Muscle of back (tissue), 11 donors: Measurements from ENCODE around the gene FANCC. TPM values are rescaled to one million over a fixed set of nuclear protein-coding genes. Genes with fewer than 3 reads are reported as not detected.
A peak's percentile ranks its signal among the peaks of the same experiment; 100 is the strongest.

Source experiments
- DNase-seq, 3 donors: peaks; one replicate each; pipeline versions ENCODE4 v3.0.0 to v3.0.0-alpha.2; 2013
- polyA plus RNA-seq, 10 donors: library from polyadenylated mRNA; unstranded; fragments of 120-200 nt; gene quantifications; one replicate each; pipeline ENCODE4 v1.2.1, GENCODE V29; 2013; ENCODE audit not compliant: insufficient read length in 10 of 10

FANCC gene
- polyA plus RNA-seq, 10 donors = 10.6 to 18.9 (median 15.4) TPM

GRCh38 chr9:95071450-95071849, 246.1 kb downstream of the FANCC start:
- no peak for DNase-seq

- no peak for DNase-seq
These were observed 246.9 kb downstream of the FANCC start for GRCh38 chr9:95070549-95071021.

- DNase-seq = no peak
These were observed 249.6 kb downstream of the FANCC start for GRCh38 chr9:95067897-95068296.

- no peak for DNase-seq
These were observed 250.5 kb downstream of the FANCC start for GRCh38 chr9:95067057-95067456.

DNA sequence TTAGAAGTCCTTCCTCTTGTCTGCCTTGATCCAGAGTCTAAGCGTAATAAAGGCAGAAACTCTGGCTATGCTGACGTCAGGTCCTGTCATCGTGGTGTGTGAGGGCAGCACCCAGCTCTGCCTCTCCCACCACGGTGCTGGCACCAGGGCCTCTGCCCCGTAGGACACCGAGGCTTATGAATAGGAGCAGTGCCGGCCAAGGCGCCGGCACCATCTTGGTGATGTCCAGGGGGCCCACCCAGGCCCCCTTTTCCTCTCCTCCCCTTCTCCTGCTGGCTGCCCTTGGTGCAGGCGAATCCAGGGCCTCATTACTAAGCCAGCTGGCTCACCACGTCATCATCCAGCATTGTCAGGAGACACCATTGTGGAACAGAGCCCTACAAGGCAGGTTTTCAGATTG, 252.3 kb downstream of the FANCC start:
- no peak for DNase-seq

DNA sequence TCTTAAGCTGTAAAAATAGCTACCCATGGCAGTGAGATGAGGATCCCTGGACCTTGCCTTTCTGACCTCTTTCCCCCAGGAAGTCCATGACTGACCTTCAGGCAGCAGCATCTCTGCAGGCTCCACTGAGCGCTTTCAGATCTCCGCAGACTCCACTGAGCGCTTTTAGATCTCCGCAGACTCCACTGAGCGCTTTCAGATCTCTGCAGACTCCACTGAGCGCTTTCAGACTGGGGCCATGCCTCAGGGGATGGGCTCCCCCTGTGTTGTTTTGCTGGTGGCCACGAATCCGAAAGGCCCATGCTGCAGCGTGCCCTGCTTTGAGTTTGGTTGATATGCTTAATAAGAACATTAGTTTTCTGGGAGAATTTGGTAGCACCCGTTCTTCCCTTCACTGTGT, 254.2 kb downstream of the FANCC start:
- no peak for DNase-seq

DNA sequence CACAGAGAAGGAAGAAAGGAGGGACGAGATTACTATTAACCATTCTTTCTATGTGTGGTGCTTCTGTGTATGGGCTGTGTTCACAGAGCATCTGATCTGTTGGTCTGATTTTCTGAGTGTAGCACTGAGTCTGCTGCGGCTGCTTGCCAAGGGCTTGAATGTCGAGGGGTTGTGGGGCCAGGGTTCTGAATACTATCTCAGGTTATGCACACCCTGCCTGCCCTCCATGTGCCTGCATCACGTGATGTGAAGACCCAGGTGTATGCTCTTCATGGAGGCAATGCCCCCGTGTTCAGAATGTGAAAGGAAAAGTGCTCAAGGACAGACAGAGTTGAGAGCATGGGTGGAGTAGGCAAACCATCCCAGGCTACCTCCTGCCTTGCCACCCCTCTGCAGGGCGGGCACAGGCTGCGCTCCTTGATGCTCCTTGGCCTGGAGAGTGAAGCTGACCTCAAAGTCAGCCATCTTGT, 254.9 kb downstream of the FANCC start:
- DNase-seq = no peak

GRCh38 chr9:95061916-95062595, 255.5 kb downstream of the FANCC start:
- DNase-seq = peak; percentile 51 to 73 (median 68)

GRCh38 chr9:95060916-95061315, 256.6 kb downstream of the FANCC start:
- no peak for DNase-seq

DNA sequence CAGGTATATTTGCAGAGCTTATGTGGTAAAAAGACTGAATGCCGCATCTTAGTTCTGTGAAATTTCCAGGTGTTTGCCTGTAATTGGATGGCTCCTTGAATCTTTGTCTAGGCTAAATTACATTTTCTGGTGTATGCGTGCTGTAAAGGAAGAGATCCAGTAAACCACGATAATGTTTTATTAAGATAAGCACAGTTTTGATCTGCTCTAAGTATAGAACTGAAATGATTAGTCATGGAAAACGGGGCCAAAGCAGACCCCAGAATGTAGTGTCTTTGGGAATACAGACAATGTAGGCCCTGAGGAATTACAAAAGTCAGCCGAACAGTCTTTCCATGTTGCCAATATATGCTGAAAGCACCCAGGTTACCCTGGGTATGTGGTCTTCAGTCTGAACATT, 257.3 kb downstream of the FANCC start:
- no peak for DNase-seq

GRCh38 chr9:95058795-95059386, 258.6 kb downstream of the FANCC start:
- no peak for DNase-seq

DNA sequence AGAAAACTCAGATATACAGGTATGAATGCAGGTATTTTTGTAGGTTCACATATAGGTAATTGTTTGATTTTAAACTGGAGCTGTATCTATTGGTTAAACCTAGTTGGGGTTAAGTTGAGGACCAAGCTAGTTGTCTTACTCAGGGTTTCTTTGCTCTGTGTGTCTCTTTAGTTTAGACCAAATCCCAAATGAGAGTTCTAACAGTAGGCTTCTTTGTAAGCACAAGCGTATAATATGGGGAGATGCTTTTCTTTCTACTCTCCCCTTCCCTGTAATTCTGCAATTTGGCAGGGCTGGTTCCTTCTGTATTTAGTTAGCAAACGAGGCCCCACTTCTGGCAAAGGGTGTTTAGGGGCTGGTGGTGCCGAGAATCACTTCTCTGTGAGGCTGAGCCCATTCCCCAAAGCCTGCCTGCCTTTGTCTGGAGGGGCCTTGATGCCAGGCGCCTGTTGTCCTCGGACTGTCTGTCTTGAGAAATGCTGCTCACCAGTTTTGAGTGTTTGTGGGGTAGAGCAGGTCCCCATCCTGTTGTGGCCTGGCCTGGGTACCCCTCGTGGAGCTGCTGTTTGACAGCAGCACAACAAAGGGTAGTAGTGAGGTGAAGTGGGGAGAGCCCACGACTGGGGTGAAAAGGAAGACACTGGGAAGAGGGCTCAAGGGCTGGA, 259.3 kb downstream of the FANCC start:
- DNase-seq = no peak

DNA sequence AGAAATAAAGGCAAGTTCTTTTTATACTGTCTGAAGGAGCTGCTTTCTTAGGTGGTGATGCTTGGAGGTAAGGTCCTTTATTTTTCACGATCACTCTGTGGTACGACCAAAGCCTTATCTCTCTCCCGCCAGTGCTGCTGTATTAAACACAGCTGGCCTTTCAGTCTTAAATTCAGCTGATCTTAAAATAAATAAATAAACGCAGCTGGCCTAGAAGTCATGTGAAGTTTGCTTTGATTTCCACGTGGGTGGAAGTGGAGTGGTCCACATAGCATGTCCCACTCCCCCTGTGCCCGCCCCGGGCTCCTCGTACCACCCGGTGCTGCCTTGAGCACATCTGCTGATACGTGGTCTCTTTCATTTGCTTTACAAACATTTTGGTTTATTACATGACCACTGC, 260.4 kb downstream of the FANCC start:
- DNase-seq = no peak

GRCh38 chr9:95055851-95056551, 261.5 kb downstream of the FANCC start:
- peak; percentile 78 to 89 (median 82) for DNase-seq

- peak in 1 of 3 donors; percentile 64 for DNase-seq
These were observed 262.1 kb downstream of the FANCC start for GRCh38 chr9:95055334-95055850.

- DNase-seq = peak in 1 of 3 donors; percentile 34
These were observed 263.6 kb downstream of the FANCC start for GRCh38 chr9:95053611-95054570.

DNA sequence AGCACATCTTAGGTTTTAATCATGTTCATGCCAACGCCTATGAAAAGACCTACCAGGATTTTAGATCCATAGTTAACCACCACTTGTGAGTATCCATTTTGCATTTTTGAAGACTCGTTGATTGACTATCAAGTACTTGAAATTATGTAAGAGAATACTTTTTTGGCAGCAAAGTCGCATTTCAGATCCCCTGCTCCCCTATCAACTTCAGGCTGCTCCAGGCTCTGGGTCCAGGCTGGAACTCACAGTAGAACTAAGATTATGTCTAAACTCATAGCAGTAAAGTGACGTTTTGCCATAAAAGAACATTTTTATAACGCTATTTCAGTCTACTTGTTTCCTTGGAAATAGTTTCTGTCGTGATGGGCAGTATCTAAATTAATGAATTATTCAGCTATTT, 267.7 kb downstream of the FANCC start:
- DNase-seq = no peak
